Spleen (tissue), 11 donors: Measurements from ENCODE around the gene TDRD6. TPM values are rescaled to one million over a fixed set of nuclear protein-coding genes. Genes with fewer than 3 reads are reported as not detected.
"Not testable (repeated sequence)": the region's sequence is repeated elsewhere in the genome, so short reads cannot be mapped to it uniquely, and the experiment has no call there.

ENCODE experiments used
- DNase-seq: peaks from one replicate; pipeline ENCODE4 v3.0.0-alpha.2; 2020
- H3K27ac ChIP-seq, 8 donors: fragments of 200-600 bp; sonication (generic) in 7 of 8; 1 replicate in 4 of 8; 2 replicates in 4 of 8; pipeline versions ENCODE4 v1.5.0 to v1.8.0; 2016 to 2021; ENCODE audit warnings: inconsistent platforms in 4 of 8, mild to moderate bottlenecking in 4 of 8, moderate library complexity in 1 of 8
- H3K27me3 ChIP-seq, 7 donors: fragments of 200-600 bp; sonication (generic) in 6 of 7; replicated peaks in 1 of 7; 1 replicate in 4 of 7; 2 replicates in 3 of 7; pipeline versions ENCODE4 v1.5.0 to v1.8.0; 2016 to 2021; ENCODE audit warnings: inconsistent platforms in 3 of 7, mild to moderate bottlenecking in 1 of 7
- H3K36me3 ChIP-seq, 6 donors: fragments of 200-600 bp; sonication (generic) in 5 of 6; 1 replicate in 4 of 6; 2 replicates in 2 of 6; pipeline versions ENCODE4 v1.5.0 to v1.8.0; 2016 to 2021; ENCODE audit warnings: inconsistent platforms in 2 of 6
- H3K4me1 ChIP-seq, 6 donors: fragments of 200-600 bp; sonication (generic) in 5 of 6; 1 replicate in 3 of 6; 2 replicates in 3 of 6; pipeline versions ENCODE4 v1.5.0 to v1.8.0; 2016 to 2021; ENCODE audit warnings: inconsistent platforms in 3 of 6
- H3K4me3 ChIP-seq, 8 donors: fragments of 200-600 bp; sonication (generic) in 7 of 8; 1 replicate in 4 of 8; 2 replicates in 4 of 8; pipeline versions ENCODE4 v1.5.0 to v1.8.0; 2016 to 2021; ENCODE audit warnings: inconsistent platforms in 4 of 8, mild to moderate bottlenecking in 4 of 8, moderate library complexity in 2 of 8
- H3K9me3 ChIP-seq, 8 donors: fragments of 200-600 bp; sonication (generic) in 7 of 8; 1 replicate in 4 of 8; 2 replicates in 4 of 8; pipeline versions ENCODE4 v1.5.0 to v1.8.0; 2016 to 2021; ENCODE audit warnings: inconsistent platforms in 4 of 8
- POLR2A ChIP-seq, 3 donors: fragments of 450-650 bp; IDR thresholded peaks; one replicate each; pipeline ENCODE4 v1.5.1; 2017; ENCODE audit warnings: antibody characterized with exemption in 3 of 3, mild to moderate bottlenecking in 1 of 3
- POLR2AphosphoS5 ChIP-seq, 3 donors: sonication (generic); formaldehyde crosslinking; IDR thresholded peaks; one replicate each; pipeline ENCODE4 v1.5.1; 2017; ENCODE audit warnings: antibody characterized with exemption in 3 of 3
- WGBS, 5 donors: extraction: QIAGEN DNeasy Blood & Tissue Kit in 3 of 5; methylation state at CpG; one replicate each; pipeline versions ENCODE4 v1.1.5 to v1.1.7; 2013 to 2018; 5-methylcytosine and 5-hydroxymethylcytosine counted together
- intact Hi-C: fragments of 100-400 bp; cut with DNase I; formaldehyde crosslinking; loops from one replicate; pipeline ENCODE4 v1.15.0; 2023; ENCODE audit warnings: low total_unique reads
- polyA plus RNA-seq, 3 donors: library from polyadenylated mRNA; stranded (reverse); fragments of 200-250 nt; gene quantifications; one replicate each; pipeline ENCODE4 v1.2.1, GENCODE V29; 2013
- total RNA-seq, 7 donors: library from RNA; depleted of rRNA in 3 of 7; stranded (reverse); fragments of >200 nt in 3 of 7; fragmentation: NEBNext Ultra II Directional in 4 of 7; extraction: Animal tissue kit (Norgen Biotek cat#: 25700) in 4 of 7; gene quantifications; one replicate each; pipeline versions ENCODE4 v1.1.0 to v1.2.1, GENCODE V29; 2016 to 2021
- TF ChIP-seq, protein P1 (sequence below), 11 experiments: fragments of 200-600 bp in 7 of 11; fragments of 450-650 bp in 4 of 11; sonication (generic) in 4 of 11; IDR thresholded peaks in 8 of 11; conservative IDR thresholded peaks in 3 of 11; 1 replicate in 7 of 11; 2 replicates in 4 of 11; pipeline versions ENCODE4 v1.4.0 to v1.8.0; 2016 to 2021; ENCODE audit warnings: antibody characterized with exemption in 11 of 11, inconsistent platforms in 4 of 11, mild to moderate bottlenecking in 1 of 11
- donor health status: healthy with polysubstance abuse.
- donor health status: DM: no; HTN: no; CAD: no; lungs with moderate emphysema.
- donor health status: DM: no; HTN: no; CAD: no.
- donor health status: Bipolar disorder and iron deficiency.
- donor health status: healthy.
- donor health status: DM: no; HTN: no; CAD: no.
- donor health status: DM: yes; HTN: yes; CAD: no.

Gene TDRD6
- total and polyA plus RNA-seq, 10 donors, result 0.09 to 0.98 (median 0.26) TPM

DNA sequence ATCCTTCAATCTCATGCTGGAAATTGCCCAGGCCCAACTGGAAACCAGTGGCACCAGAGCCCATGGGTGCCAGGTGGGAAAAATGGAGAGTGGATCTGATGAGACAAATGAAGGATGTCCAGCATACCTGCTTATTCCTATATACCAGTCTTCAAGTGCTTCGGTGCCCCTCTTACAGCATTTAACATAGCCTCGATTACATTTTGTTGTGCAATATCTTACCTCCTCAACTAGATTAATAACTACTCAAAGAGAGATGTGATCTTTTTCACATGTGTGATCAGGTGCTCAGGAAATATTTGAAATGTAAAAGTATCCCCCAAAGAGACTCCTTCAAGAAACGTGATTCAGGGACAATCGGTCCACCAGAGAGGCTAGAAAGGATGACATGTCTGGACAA, 54.2 kb downstream of the TDRD6 start:
- Histone ChIP-seq H3K36me3 (no peaks in the 10 kb centered on the region), H3K27me3 (peaks cover 0 to 15% (median 9%) of the 10 kb centered on the region in 7 donors), H3K27ac (no peak overlapping the region), H3K4me1 (no peaks in the 10 kb centered on the region), H3K4me3 (no peak overlapping the region), H3K9me3 (no peaks in the 10 kb centered on the region)
- 91 to 95% (median 93%) methylated on average over 4 of the region's 4 CpGs for WGBS, 5 donors
- no peak for DNase-seq
- intact Hi-C loops, result no loop called here
- TF ChIP-seq, protein P1, sequence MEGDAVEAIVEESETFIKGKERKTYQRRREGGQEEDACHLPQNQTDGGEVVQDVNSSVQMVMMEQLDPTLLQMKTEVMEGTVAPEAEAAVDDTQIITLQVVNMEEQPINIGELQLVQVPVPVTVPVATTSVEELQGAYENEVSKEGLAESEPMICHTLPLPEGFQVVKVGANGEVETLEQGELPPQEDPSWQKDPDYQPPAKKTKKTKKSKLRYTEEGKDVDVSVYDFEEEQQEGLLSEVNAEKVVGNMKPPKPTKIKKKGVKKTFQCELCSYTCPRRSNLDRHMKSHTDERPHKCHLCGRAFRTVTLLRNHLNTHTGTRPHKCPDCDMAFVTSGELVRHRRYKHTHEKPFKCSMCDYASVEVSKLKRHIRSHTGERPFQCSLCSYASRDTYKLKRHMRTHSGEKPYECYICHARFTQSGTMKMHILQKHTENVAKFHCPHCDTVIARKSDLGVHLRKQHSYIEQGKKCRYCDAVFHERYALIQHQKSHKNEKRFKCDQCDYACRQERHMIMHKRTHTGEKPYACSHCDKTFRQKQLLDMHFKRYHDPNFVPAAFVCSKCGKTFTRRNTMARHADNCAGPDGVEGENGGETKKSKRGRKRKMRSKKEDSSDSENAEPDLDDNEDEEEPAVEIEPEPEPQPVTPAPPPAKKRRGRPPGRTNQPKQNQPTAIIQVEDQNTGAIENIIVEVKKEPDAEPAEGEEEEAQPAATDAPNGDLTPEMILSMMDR (IDR thresholded peaks at IDR 0.05 in 8 of 11, conservative IDR thresholded peaks at IDR 0.05 in 3 of 11), result no peak
- TF ChIP-seq POLR2A (IDR thresholded peaks at IDR 0.05) (no peak), POLR2AphosphoS5 (IDR thresholded peaks at IDR 0.05) (no peak)

DNA sequence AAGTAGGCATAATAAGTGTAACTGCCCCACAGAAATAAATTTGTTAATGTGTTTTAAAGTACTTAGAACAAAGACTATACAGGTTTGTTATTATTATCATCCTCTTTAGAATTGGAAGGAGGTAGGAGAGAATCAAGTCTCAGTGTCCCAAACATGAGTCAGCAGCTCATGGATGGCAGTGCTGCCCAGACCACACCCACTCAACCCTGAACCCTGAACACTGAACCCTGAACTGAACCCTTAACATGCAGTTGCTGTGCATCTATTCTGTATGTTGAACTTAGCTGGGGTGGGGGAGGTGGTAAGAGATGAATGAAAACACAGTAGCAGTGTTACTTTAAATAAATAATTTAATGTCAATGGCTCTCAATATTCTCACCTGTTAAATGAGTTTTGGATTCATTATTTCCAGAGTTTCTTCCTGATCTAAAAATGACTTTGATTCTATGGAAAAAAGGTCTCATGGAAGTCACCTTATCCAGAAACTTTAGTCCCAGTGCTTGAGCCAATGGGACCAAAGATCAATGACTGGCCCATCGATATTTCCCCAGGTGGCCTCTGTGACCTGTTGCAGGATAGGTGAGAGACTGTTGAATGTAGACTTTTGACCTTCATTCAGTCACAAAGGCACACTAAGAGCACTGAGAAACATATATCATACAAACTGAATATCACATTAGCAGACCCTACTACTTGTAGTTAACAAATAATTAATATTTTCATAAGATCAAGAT, 55.9 kb downstream of the TDRD6 start:
- Histone ChIP-seq H3K27me3 (no peaks in the 10 kb centered on the region), H3K9me3 (no peaks in the 10 kb centered on the region), H3K4me3 (no peak overlapping the region), H3K36me3 (no peaks in the 10 kb centered on the region), H3K27ac (no peak overlapping the region), H3K4me1 (no peaks in the 10 kb centered on the region)
- intact Hi-C loops, result no loop called here
- no peak for TF ChIP-seq POLR2A (IDR thresholded peaks at IDR 0.05)
- no peak for TF ChIP-seq POLR2AphosphoS5 (IDR thresholded peaks at IDR 0.05)
- TF ChIP-seq, protein P1 (IDR thresholded peaks at IDR 0.05 in 8 of 11, conservative IDR thresholded peaks at IDR 0.05 in 3 of 11), result no peak
- WGBS, 5 donors, result 76 to 97% (median 89%) methylated on average over 1 of the region's 1 CpG
- DNase-seq, result no peak

DNA sequence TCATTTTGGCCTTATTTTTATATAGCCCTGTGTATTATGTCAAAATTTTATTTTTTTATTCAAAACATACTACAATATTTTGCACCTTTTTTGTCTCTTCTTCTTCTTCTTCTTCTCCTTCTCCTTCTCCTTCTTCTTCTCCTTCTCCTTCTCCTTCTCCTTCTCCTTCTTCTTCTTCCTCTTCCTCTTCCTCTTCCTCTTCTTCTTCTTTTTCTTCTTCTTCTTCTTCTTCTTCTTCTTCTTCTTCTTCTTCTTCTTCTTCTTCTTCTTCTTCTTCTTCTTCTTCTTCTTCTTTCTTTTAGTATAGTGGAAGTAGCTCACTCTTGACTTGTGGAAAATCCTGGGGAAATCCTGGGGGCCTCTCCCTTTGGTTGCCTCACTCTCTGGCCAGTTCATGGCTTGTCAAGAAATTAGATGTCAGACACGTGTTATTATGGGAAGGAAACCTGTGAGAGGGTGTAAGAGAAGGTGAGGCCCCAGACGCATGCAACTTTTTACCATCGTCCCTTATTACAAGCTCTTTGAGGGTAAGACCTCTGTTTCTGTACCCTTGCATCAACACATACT, 56.6 kb downstream of the TDRD6 start:
- H3K4me1 ChIP-seq, H3K27me3 ChIP-seq, H3K4me3 ChIP-seq, DNase-seq, H3K27ac ChIP-seq, H3K36me3 ChIP-seq, H3K9me3 ChIP-seq, intact Hi-C loops: not testable (repeated sequence)
- 65 to 84% (median 82%) methylated on average over 3 of the region's 3 CpGs for WGBS, 5 donors

DNA sequence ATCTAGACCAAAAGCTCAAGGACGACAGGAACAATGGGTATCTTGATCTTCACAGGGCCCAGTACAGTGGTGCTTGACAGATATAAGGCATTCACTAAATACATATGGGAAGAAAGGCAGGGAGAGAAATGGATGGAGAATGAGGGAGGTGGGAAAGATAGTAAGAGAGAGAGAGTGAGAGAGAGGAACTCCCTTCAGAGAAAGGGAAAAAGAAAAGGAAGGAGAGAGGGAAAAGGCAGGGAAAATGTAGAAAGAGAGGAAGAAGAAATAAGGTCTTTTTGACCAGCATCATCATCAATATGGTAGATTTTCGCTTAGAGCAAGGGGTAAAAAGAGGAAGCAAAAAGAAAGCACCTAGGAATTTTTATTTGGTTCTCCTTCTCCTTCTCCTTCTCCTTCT, 58.3 kb downstream of the TDRD6 start:
- Histone ChIP-seq H3K4me1 (no peaks in the 10 kb centered on the region), H3K9me3 (no peaks in the 10 kb centered on the region), H3K36me3 (no peaks in the 10 kb centered on the region), H3K27ac (no peak overlapping the region), H3K27me3 (no peaks in the 10 kb centered on the region), H3K4me3 (no peak overlapping the region)
- WGBS, 5 donors, result 50 to 67% (median 57%) methylated on average over 2 of the region's 2 CpGs
- DNase-seq, result no peak
- no peak for TF ChIP-seq POLR2AphosphoS5 (IDR thresholded peaks at IDR 0.05)
- TF ChIP-seq, protein P1 (IDR thresholded peaks at IDR 0.05 in 8 of 11, conservative IDR thresholded peaks at IDR 0.05 in 3 of 11), result no peak
- intact Hi-C loops, result no loop called here
